ENCODE measurements around the gene MAD2L2. TPM values are rescaled to one million over a fixed set of nuclear protein-coding genes. Genes with fewer than 3 reads are reported as not detected.

Gene MAD2L2
- total RNA-seq, 1 donor from 2014 or later = 18.3 TPM

DNA sequence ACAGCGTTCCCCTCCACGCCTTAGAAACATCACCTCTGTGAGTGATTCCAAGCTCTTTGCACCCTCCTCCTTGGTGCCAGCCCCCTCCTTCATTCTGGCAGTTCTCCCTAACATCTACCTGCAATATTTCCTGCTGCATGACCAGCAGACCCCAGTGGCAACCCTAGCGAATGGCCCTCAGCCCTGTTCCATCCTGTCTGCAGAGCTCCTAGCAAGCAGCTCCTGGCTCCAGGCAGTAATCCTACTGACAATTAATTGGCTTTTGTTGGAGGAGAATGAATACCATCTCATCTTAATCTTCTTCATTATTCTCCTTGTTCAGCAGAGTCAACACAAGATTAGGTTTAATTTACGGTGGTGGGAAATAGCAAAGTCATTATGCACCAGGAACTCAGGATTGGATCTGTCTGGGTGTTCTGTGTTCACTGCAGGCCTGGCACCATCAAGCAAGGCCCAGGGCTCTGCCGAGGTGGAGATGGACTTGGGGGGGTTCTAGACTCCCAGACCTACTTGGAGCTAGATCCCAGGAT lies 39.1 kb downstream of the MAD2L2 start:
- DNase-seq (ENCODE audit: low spot score in 2 of 2) = no peak
- no peaks in the 10 kb centered on the region for H3K9me3 ChIP-seq
- H3K4me1 ChIP-seq = no peaks in the 10 kb centered on the region
- TF ChIP-seq, protein P1, sequence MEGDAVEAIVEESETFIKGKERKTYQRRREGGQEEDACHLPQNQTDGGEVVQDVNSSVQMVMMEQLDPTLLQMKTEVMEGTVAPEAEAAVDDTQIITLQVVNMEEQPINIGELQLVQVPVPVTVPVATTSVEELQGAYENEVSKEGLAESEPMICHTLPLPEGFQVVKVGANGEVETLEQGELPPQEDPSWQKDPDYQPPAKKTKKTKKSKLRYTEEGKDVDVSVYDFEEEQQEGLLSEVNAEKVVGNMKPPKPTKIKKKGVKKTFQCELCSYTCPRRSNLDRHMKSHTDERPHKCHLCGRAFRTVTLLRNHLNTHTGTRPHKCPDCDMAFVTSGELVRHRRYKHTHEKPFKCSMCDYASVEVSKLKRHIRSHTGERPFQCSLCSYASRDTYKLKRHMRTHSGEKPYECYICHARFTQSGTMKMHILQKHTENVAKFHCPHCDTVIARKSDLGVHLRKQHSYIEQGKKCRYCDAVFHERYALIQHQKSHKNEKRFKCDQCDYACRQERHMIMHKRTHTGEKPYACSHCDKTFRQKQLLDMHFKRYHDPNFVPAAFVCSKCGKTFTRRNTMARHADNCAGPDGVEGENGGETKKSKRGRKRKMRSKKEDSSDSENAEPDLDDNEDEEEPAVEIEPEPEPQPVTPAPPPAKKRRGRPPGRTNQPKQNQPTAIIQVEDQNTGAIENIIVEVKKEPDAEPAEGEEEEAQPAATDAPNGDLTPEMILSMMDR (IDR thresholded peaks at IDR 0.05) = no peak
- no peak overlapping the region for H3K27ac ChIP-seq
- intact Hi-C loops (cut with DNase I) = loop anchor here (1.0 to 5.0 kb wide), 3 partner anchors 401 to 1150 kb away; no protein-coding TSS in a partner anchor
- no peak overlapping the region for H3K4me3 ChIP-seq
- no peaks in the 10 kb centered on the region for H3K27me3 ChIP-seq
- no peaks in the 10 kb centered on the region for H3K36me3 ChIP-seq

DNA sequence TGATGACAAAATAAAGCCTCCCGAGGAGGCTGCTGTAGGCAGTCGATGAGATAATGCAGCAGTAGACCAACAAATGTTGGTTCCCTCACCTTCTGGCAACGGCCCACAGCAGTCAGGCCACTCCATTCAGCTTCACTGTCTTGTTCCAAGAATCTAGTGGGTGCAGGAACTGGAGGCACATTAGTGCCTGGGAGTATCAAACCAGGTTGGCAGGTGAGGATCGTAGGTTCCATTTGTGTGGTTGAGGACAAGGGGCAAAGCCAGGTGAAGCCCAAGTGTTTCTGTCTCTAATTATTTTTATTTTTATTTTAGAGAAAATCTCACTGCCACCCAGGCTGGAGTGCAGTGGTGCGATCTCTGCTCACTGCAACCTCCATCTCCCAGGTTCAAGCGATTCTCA lies 40.0 kb downstream of the MAD2L2 start:
- intact Hi-C loops (cut with DNase I) = loop anchor here (5.0 kb wide), 1 partner anchor 1149 kb away; no protein-coding TSS in a partner anchor
- no peaks in the 10 kb centered on the region for H3K4me1 ChIP-seq
- H3K27ac ChIP-seq = no peak overlapping the region
- DNase-seq (ENCODE audit: low spot score in 2 of 2) = no peak
- no peaks in the 10 kb centered on the region for H3K9me3 ChIP-seq
- no peak overlapping the region for H3K4me3 ChIP-seq
- no peaks in the 10 kb centered on the region for H3K27me3 ChIP-seq
- TF ChIP-seq, protein P1 (IDR thresholded peaks at IDR 0.05) = no peak
- no peaks in the 10 kb centered on the region for H3K36me3 ChIP-seq

DNA sequence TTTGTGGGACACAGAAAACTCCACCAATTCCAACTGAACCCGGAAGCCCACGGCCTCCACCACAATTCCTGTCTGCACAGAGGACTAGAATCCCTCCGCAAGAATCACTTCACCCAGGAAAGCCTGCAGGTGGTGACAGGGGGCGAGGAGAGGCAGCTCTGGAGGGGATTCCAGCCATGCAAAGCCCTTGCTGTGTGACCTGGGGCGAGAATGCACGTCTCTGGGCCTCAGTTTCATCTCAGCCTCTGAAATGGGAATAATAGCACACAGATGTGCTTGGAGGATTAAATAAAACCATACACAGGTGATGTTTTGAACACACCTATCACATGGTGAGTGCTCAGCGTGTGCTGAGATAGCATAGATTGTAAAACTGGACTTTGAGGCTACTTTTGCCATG lies 40.8 kb downstream of the MAD2L2 start:
- Histone ChIP-seq H3K9me3 (no peaks in the 10 kb centered on the region), H3K4me1 (no peaks in the 10 kb centered on the region), H3K27me3 (no peaks in the 10 kb centered on the region), H3K36me3 (no peaks in the 10 kb centered on the region), H3K27ac (no peak overlapping the region), H3K4me3 (no peak overlapping the region)
- intact Hi-C loops (cut with DNase I) = loop anchor here (5.0 kb wide), 1 partner anchor 1148 kb away; no protein-coding TSS in a partner anchor
- no peak for DNase-seq (ENCODE audit: low spot score in 2 of 2)
- TF ChIP-seq, protein P1 (IDR thresholded peaks at IDR 0.05) = no peak

DNA sequence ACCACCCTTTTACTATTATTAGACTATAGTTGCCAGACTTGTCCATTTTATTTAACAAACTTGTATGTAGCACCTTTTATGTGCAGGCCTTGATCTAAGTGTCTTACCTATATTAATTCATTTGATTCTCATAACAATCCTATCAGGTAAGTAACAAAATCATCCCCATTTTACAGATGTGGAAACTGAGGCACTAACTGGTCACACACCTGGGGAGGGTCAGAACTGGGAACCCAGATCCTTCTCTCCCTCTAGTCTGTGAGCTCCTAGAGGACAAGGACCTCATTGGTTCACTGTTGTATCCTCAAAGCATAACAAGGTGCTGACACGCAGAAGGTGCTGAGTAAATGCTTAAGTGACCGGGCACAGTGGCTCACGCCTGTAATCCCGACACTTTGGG lies 41.6 kb downstream of the MAD2L2 start:
- no peaks in the 10 kb centered on the region for H3K36me3 ChIP-seq
- TF ChIP-seq, protein P1 (IDR thresholded peaks at IDR 0.05) = no peak
- H3K4me3 ChIP-seq = no peak overlapping the region
- no peaks in the 10 kb centered on the region for H3K9me3 ChIP-seq
- no peaks in the 10 kb centered on the region for H3K4me1 ChIP-seq
- H3K27me3 ChIP-seq = no peaks in the 10 kb centered on the region
- intact Hi-C loops (cut with DNase I) = no loop called here
- no peak for DNase-seq (ENCODE audit: low spot score in 2 of 2)
- no peak overlapping the region for H3K27ac ChIP-seq

GRCh38 chr1:11638121-11638520 lies 42.8 kb downstream of the MAD2L2 start:
- Histone ChIP-seq H3K27me3 (no peaks in the 10 kb centered on the region), H3K9me3 (no peaks in the 10 kb centered on the region), H3K4me1 (no peaks in the 10 kb centered on the region), H3K36me3 (no peaks in the 10 kb centered on the region), H3K27ac (no peak overlapping the region), H3K4me3 (no peak overlapping the region)
- intact Hi-C loops (cut with DNase I) = no loop called here
- DNase-seq (ENCODE audit: low spot score in 2 of 2) = no peak
- TF ChIP-seq, protein P1 (IDR thresholded peaks at IDR 0.05) = no peak
